OCI-LY1 (cell line): ENCODE measurements around the gene MAP6D1.

Experiments used
- H2AFZ ChIP-seq: fragments of 200-600 bp; sonication (generic), shearing (Covaris generic); 2 replicates; pipeline ENCODE4 v1.6.0; 2014; ENCODE audit warnings: antibody characterized with exemption, mild to moderate bottlenecking, low read length
- H3F3A ChIP-seq: fragments of 200-600 bp; sonication (generic), shearing (Covaris generic); 2 replicates; pipeline ENCODE4 v1.6.0; 2014; ENCODE audit warnings: mild to moderate bottlenecking, antibody characterized with exemption, low read length, moderate library complexity; ENCODE audit not compliant: insufficient read depth
- H3K27ac ChIP-seq: fragments of 200-600 bp; sonication (generic); 2 replicates; pipeline ENCODE4 v1.5.1; 2014; ENCODE audit warnings: low read length, mixed run types, mild to moderate bottlenecking, low read depth; ENCODE audit not compliant: poor library complexity, severe bottlenecking
- H3K27me3 ChIP-seq: fragments of 200-600 bp; sonication (generic); 2 replicates; pipeline ENCODE4 v1.6.0; 2014; ENCODE audit warnings: antibody characterized with exemption, mild to moderate bottlenecking, low read length, moderate library complexity; ENCODE audit not compliant: insufficient read depth
- H3K36me3 ChIP-seq: fragments of 200-600 bp; sonication (generic); 2 replicates; pipeline ENCODE4 v1.6.1; 2014; ENCODE audit warnings: mild to moderate bottlenecking, antibody characterized with exemption, low read length, moderate library complexity, mixed read lengths; ENCODE audit not compliant: insufficient read depth
- H3K4me1 ChIP-seq: fragments of 200-600 bp; sonication (generic); 2 replicates; pipeline ENCODE4 v1.5.1; 2014; ENCODE audit warnings: mild to moderate bottlenecking, low read length, moderate library complexity; ENCODE audit not compliant: insufficient read depth, severe bottlenecking
- H3K4me2 ChIP-seq: fragments of 200-600 bp; sonication (generic), shearing (Covaris generic); 2 replicates; pipeline ENCODE4 v1.6.1; 2014; ENCODE audit warnings: low read length
- H3K4me3 ChIP-seq: fragments of 200-600 bp; sonication (generic); 2 replicates; pipeline ENCODE4 v1.5.1; 2014; ENCODE audit warnings: low read length, low read depth, mild to moderate bottlenecking, mixed read lengths; ENCODE audit not compliant: poor library complexity, severe bottlenecking
- H3K79me2 ChIP-seq: fragments of 200-600 bp; shearing (Covaris generic); 2 replicates; pipeline ENCODE4 v1.6.1; 2016; ENCODE audit warnings: mixed run types, low read length, mixed read lengths; ENCODE audit not compliant: insufficient read depth
- H3K9ac ChIP-seq: fragments of 200-600 bp; sonication (generic), shearing (Covaris generic); 2 replicates; pipeline ENCODE4 v1.6.1; 2014; ENCODE audit warnings: mild to moderate bottlenecking, low read length, mixed read lengths
- H3K9me2 ChIP-seq: fragments of 200-600 bp; sonication (generic), shearing (Covaris generic); 2 replicates; pipeline ENCODE4 v1.6.1; 2014; ENCODE audit warnings: low read depth, mild to moderate bottlenecking, low read length, mixed read lengths
- H3K9me3 ChIP-seq: fragments of 200-600 bp; shearing (Covaris generic); 2 replicates; pipeline ENCODE4 v1.6.1; 2014; ENCODE audit warnings: low read length, mixed read lengths
- H4K20me1 ChIP-seq: fragments of 200-600 bp; sonication (generic), shearing (Covaris generic); 2 replicates; pipeline ENCODE4 v1.6.0; 2016; ENCODE audit warnings: mild to moderate bottlenecking, low read length; ENCODE audit not compliant: insufficient read depth
- EZH2 ChIP-seq: fragments of 200-600 bp; sonication (generic), shearing (Covaris generic); IDR thresholded peaks from 2 replicates; pipeline ENCODE4 v1.8.0; 2017; ENCODE audit warnings: borderline replicate concordance, mixed run types, mild to moderate bottlenecking, antibody characterized with exemption, low read length, moderate library complexity, mixed read lengths
- TF ChIP-seq, protein P1 (sequence below): fragments of 200-600 bp; sonication (generic), shearing (Covaris generic); IDR thresholded peaks from 2 replicates; pipeline ENCODE4 v1.5.1; 2017; ENCODE audit warnings: mild to moderate bottlenecking, antibody characterized with exemption, low read length, moderate library complexity, mixed read lengths

Gene MAP6D1

DNA sequence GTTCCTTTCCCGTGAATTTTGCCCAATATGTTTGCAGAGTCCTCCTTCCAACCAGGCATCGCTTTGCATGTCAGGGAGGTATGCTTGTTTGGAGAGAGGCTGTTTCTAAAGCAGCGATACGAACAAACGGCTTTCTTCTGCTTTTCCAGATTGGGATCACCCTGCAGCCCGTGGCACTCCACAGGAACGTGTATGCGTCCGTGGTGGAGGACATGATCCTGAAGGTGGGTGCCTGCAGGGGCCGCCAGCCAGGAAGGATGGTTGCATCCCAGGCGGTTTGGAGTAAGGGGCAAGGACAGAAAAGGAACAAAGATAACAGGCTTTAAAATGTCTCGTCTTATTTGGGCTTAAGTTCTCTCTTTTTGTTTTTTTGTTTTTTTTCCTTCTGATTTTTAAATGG is 17.5 kb downstream of the MAP6D1 start:
- Histone ChIP-seq H3K4me3 (no peak overlapping the region), H3K27me3 (no peaks in the 10 kb centered on the region), H2AFZ (no peak overlapping the region), H3K4me1 (no peaks in the 10 kb centered on the region), H3K9me2 (no peaks in the 10 kb centered on the region), H3K4me2 (no peak overlapping the region), H3K36me3 (peaks cover 98% of the 10 kb centered on the region), H3F3A (no peaks in the 10 kb centered on the region), H3K9ac (no peak overlapping the region), H4K20me1 (no peaks in the 10 kb centered on the region), H3K9me3 (no peaks in the 10 kb centered on the region), H3K79me2 (no peaks in the 10 kb centered on the region), H3K27ac (no peak overlapping the region)
- no peak for TF ChIP-seq EZH2
- TF ChIP-seq, protein P1, sequence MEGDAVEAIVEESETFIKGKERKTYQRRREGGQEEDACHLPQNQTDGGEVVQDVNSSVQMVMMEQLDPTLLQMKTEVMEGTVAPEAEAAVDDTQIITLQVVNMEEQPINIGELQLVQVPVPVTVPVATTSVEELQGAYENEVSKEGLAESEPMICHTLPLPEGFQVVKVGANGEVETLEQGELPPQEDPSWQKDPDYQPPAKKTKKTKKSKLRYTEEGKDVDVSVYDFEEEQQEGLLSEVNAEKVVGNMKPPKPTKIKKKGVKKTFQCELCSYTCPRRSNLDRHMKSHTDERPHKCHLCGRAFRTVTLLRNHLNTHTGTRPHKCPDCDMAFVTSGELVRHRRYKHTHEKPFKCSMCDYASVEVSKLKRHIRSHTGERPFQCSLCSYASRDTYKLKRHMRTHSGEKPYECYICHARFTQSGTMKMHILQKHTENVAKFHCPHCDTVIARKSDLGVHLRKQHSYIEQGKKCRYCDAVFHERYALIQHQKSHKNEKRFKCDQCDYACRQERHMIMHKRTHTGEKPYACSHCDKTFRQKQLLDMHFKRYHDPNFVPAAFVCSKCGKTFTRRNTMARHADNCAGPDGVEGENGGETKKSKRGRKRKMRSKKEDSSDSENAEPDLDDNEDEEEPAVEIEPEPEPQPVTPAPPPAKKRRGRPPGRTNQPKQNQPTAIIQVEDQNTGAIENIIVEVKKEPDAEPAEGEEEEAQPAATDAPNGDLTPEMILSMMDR = no peak

DNA sequence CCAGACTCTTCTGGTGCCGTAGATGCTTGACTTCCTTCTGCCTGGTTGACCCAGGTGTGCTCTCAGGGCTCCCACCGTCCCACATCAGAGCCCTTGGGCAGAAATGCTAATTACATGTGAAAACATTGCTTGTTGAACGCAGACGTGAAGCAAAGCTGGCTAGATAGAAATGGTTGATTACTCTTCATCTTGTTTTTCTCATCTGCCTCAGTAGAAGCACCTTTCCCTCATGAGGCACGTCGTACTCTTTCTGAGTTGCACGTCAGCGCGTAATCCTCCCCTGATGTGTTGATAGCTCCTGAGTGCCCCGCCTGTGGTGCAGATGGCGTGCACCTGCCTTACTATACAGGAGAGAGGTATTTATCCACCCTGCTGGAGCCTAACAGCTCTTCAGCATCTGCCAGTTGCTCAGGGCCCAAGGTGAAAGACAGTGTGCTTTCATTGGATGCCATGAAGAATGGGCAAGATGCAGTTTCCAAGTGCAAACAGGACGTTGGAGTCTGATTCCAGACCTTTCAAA is 18.1 kb downstream of the MAP6D1 start:
- H3F3A ChIP-seq = no peaks in the 10 kb centered on the region
- no peak overlapping the region for H3K27ac ChIP-seq

DNA sequence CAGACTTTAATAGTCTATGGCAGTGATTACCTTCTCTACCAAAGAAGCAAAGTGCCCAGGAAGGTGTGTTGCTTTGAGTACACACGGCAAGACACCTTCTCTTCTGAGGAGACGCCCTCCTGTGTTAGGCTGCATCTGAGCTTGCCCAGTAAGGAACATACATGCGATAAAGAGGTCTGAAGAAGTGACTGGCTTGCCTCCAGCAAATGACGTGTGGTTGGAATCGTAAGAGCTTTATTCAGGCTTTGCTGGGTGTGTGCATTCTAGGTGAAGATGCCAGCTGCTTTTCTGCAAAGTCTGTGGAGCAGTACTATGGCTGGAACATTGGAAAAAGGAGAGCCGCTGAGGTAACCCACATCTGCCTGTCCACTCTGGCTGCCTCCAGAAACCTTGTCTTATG is 22.4 kb downstream of the MAP6D1 start:
- H3K36me3 ChIP-seq = peaks cover 99% of the 10 kb centered on the region

More for the DNA sequence above, 18.1 kb downstream of the MAP6D1 start:
- H4K20me1 ChIP-seq = no peaks in the 10 kb centered on the region
- H2AFZ ChIP-seq = no peak overlapping the region
- H3K4me3 ChIP-seq = no peak overlapping the region
- no peaks in the 10 kb centered on the region for H3K79me2 ChIP-seq
- H3K9me2 ChIP-seq = no peaks in the 10 kb centered on the region
- no peaks in the 10 kb centered on the region for H3K4me1 ChIP-seq
- TF ChIP-seq, protein P1 = no peak
- TF ChIP-seq EZH2 = no peak
- H3K4me2 ChIP-seq = no peak overlapping the region
- H3K36me3 ChIP-seq = peaks cover 98% of the 10 kb centered on the region
- no peaks in the 10 kb centered on the region for H3K27me3 ChIP-seq
- H3K9me3 ChIP-seq = no peaks in the 10 kb centered on the region
- H3K9ac ChIP-seq = no peak overlapping the region

More for the DNA sequence above, 22.4 kb downstream of the MAP6D1 start:
- H3K9me2 ChIP-seq = no peaks in the 10 kb centered on the region
- no peaks in the 10 kb centered on the region for H4K20me1 ChIP-seq
- TF ChIP-seq EZH2 = no peak
- TF ChIP-seq, protein P1 = no peak
- no peaks in the 10 kb centered on the region for H3K4me1 ChIP-seq
- H3K9me3 ChIP-seq = no peaks in the 10 kb centered on the region
- H3K27me3 ChIP-seq = no peaks in the 10 kb centered on the region
- H2AFZ ChIP-seq = no peak overlapping the region
- no peak overlapping the region for H3K27ac ChIP-seq
- no peak overlapping the region for H3K4me2 ChIP-seq
- H3K79me2 ChIP-seq = no peaks in the 10 kb centered on the region
- no peak overlapping the region for H3K9ac ChIP-seq
- H3F3A ChIP-seq = 0 out of 2 replicates have a peak, but pooled peaks cover 2% of the 10 kb centered on the region
- H3K4me3 ChIP-seq = no peak overlapping the region
